Measurements from ENCODE around the gene BRAF. TPM values are rescaled to one million over a fixed set of nuclear protein-coding genes. Genes with fewer than 3 reads are reported as not detected.

Gene BRAF
- total and polyA plus RNA-seq, 2 of the 8 experiments (the other 6 are each of a cell fraction or from before 2014, with no cell fraction given), result 11.4 to 32.6 TPM

GRCh38 chr7:140885735-140886334 is 38.9 kb downstream of the BRAF start:
- H3K4me1 ChIP-seq (replicated peaks in 1 of 4; ENCODE audit: control insufficient read depth in 3 of 4, insufficient read depth in 4 of 4, low read length in 3 of 4), result peaks cover 0 to 3% (median 0%) of the 10 kb centered on the region in 4 experiments; a peak in 1 of 7 replicates
- no peak overlapping the region for H3K56ac ChIP-seq (replicated peaks; ENCODE audit: insufficient read length, low read depth, low read length)
- ChIA-PET POLR2A (ENCODE audit: partially characterized antibody) (no interaction called here), CTCF (ENCODE audit: partially characterized antibody) (no interaction called here)
- no peak overlapping the region for H4K5ac ChIP-seq (ENCODE audit: insufficient read length, low read depth, low read length)
- no peak overlapping the region for H3K23ac ChIP-seq (ENCODE audit: insufficient read length)
- no peaks in the 10 kb centered on the region for H3K36me3 ChIP-seq (ENCODE audit: control insufficient read depth in 2 of 4, insufficient read depth in 4 of 4, low read length in 3 of 4)
- H3K79me2 ChIP-seq (ENCODE audit: control insufficient read depth in 1 of 2, insufficient read depth in 2 of 2, low read length in 2 of 2), result peaks cover 3 to 84% of the 10 kb centered on the region in 2 experiments; a peak in 3 of 4 replicates
- no peak overlapping the region for H3K4ac ChIP-seq (replicated peaks; ENCODE audit: insufficient read length, low read depth, low read length)
- H4K8ac ChIP-seq (ENCODE audit: extremely low read depth, insufficient read depth, low read length), result no peak overlapping the region
- H2BK5ac ChIP-seq (ENCODE audit: low read depth, low read length), result no peak overlapping the region
- H3K79me1 ChIP-seq (ENCODE audit: low read depth, low read length), result peaks cover 4% of the 10 kb centered on the region; the same call in 1 of the 2 replicates
- 88% methylated on average over 1 of the region's 1 CpG; no CpG with 5 or more reads in 1 of the 2 experiments for WGBS, 2 experiments (ENCODE audit: extremely low coverage in 1 of 2, insufficient coverage in 1 of 2, insufficient read length in 1 of 2, insufficient replicate concordance in 2 of 2, low coverage in 1 of 2, low lambda C conversion rate in 2 of 2, missing lambda C conversion rate in 1 of 2)
- no peak overlapping the region for H3K4me3 ChIP-seq (ENCODE audit: extremely low read depth in 1 of 4, insufficient read depth in 2 of 4, low read depth in 3 of 4, low read length in 4 of 4)
- no peak overlapping the region for H3K14ac ChIP-seq (ENCODE audit: insufficient read length)
- no peak overlapping the region for H2BK120ac ChIP-seq (replicated peaks; ENCODE audit: low read depth, low read length)
- H2BK15ac ChIP-seq (ENCODE audit: low read length), result no peak overlapping the region
- H2BK20ac ChIP-seq (ENCODE audit: low read length), result no peak overlapping the region
- no peak for FAIRE-seq
- H3K9ac ChIP-seq (replicated peaks in 1 of 4; ENCODE audit: extremely low read depth in 1 of 4, low read depth in 3 of 4, low read length in 3 of 4), result no peak overlapping the region
- no peaks in the 10 kb centered on the region for H3K27me3 ChIP-seq (replicated peaks in 1 of 4; ENCODE audit: control insufficient read depth in 3 of 4, extremely low read depth in 1 of 4, insufficient read depth in 3 of 4, low read length in 3 of 4)
- no peak overlapping the region for H3K27ac ChIP-seq (ENCODE audit: low read depth, low read length)
- peaks cover 1 to 5% of the 10 kb centered on the region in 2 experiments for H4K20me1 ChIP-seq (replicated peaks in 1 of 2; ENCODE audit: control insufficient read depth in 1 of 2, insufficient read depth in 2 of 2, low read length in 2 of 2)
- no peak overlapping the region for H3K4me2 ChIP-seq (ENCODE audit: insufficient read depth in 1 of 2, low read depth in 2 of 2, low read length in 2 of 2)
- H2AFZ ChIP-seq (ENCODE audit: low read length), result no peak overlapping the region
- H4K91ac ChIP-seq (replicated peaks; ENCODE audit: insufficient read length, low read length), result no peak overlapping the region
- H3K18ac ChIP-seq (ENCODE audit: extremely low read depth, low read length), result no peak overlapping the region
- H2BK12ac ChIP-seq (ENCODE audit: low read depth, low read length), result no peak overlapping the region
- H3K23me2 ChIP-seq (ENCODE audit: low read depth, low read length), result no peaks in the 10 kb centered on the region
- no peak for DNase-seq (ENCODE audit: low read depth in 1 of 2, low spot score in 2 of 2)
- no peaks in the 10 kb centered on the region for H3K9me3 ChIP-seq (ENCODE audit: insufficient read depth in 2 of 2, low read depth in 1 of 2, low read length in 1 of 2)
- no peak overlapping the region for H2AK5ac ChIP-seq (ENCODE audit: low read depth, low read length)
- TF ChIP-seq CTBP2 (IDR thresholded peaks at IDR 0.05; ENCODE audit: borderline replicate concordance, insufficient read depth, insufficient read length, low read length) (no peak), KDM4A (IDR thresholded peaks at IDR 0.05; ENCODE audit: low read depth, low read length, severe bottlenecking) (no peak), RFX5 (IDR thresholded peaks at IDR 0.05; ENCODE audit: borderline replicate concordance, low read depth, low read length) (no peak), POLR2A (IDR thresholded peaks at IDR 0.05; ENCODE audit: control extremely low read depth in 1 of 2, low read depth in 2 of 2, low read length in 2 of 2) (no peak), ZNF274 (IDR thresholded peaks at IDR 0.05; ENCODE audit: borderline replicate concordance, extremely low read depth, low read length) (no peak), PHF8 (conservative IDR thresholded peaks at IDR 0.05; ENCODE audit: low read depth, low read length) (no peak), GABPA (IDR thresholded peaks at IDR 0.05; ENCODE audit: borderline replicate concordance, insufficient read depth, low read length) (no peak)
- TF ChIP-seq, protein P1, sequence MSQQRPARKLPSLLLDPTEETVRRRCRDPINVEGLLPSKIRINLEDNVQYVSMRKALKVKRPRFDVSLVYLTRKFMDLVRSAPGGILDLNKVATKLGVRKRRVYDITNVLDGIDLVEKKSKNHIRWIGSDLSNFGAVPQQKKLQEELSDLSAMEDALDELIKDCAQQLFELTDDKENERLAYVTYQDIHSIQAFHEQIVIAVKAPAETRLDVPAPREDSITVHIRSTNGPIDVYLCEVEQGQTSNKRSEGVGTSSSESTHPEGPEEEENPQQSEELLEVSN (IDR thresholded peaks at IDR 0.05), result no peak
- TF ChIP-seq, protein P2, sequence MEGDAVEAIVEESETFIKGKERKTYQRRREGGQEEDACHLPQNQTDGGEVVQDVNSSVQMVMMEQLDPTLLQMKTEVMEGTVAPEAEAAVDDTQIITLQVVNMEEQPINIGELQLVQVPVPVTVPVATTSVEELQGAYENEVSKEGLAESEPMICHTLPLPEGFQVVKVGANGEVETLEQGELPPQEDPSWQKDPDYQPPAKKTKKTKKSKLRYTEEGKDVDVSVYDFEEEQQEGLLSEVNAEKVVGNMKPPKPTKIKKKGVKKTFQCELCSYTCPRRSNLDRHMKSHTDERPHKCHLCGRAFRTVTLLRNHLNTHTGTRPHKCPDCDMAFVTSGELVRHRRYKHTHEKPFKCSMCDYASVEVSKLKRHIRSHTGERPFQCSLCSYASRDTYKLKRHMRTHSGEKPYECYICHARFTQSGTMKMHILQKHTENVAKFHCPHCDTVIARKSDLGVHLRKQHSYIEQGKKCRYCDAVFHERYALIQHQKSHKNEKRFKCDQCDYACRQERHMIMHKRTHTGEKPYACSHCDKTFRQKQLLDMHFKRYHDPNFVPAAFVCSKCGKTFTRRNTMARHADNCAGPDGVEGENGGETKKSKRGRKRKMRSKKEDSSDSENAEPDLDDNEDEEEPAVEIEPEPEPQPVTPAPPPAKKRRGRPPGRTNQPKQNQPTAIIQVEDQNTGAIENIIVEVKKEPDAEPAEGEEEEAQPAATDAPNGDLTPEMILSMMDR (IDR thresholded peaks at IDR 0.05; ENCODE audit: control extremely low read depth in 1 of 3, insufficient read depth in 1 of 3, low read depth in 1 of 3, low read length in 3 of 3), result no peak
